Measurements from ENCODE around the gene PLIN3. TPM values are rescaled to one million over a fixed set of nuclear protein-coding genes. Genes with fewer than 3 reads are reported as not detected.

PLIN3 gene
- total and polyA plus RNA-seq, 2 of the 4 experiments (the other 2 are of a cell fraction): 147 to 246 TPM

DNA sequence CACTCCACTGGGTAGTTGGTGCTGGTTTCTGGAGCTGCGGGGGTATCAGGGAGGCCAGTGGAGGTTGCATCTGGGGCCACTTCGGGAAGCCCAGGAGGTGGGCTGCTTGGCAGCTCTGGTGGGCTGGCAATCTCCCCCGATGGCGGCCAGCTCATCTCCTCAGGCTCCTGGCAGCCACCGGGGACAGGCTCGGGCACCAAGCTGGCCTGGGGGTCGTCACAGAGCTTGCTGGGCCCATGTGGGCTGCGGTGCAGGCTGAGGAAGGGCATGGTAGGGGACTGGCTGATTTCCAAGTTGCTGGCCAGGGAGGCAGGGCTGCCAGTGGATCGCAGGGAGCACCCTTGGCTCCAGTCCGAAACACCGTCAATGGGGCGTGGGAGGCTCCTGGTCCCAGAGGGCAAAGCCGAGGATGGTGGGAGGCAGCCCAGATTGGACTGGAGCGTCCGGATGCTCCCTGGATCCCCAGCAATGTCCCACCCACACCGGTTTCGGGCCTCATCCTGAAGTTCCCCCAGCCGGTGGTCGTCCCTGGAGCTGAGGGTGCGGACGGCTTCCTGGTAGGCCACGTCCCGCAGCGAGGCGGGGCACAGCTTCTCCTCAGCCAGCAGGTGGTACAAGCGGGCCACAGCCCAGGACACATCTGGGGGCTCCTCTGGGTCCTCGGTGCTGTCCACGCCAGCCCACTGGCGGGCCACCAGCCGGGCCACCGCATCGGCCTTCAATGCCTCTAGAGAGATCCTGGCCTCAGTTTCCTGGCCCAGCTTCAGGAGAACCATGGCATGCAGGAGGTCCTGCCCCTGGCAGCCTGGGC, 49.8 kb downstream of the PLIN3 start:
- dilution Hi-C loops (cut with HindIII; ENCODE audit: low sequenced_read_pairs, unreplicated experiment) (no loop called here), intact Hi-C loops (cut with micrococcal nuclease) (no loop called here), in situ Hi-C loops (cut with MboI; ENCODE audit: low sequenced_read_pairs) (no loop called here)
- H3K4me2 ChIP-seq (ENCODE audit: low read depth, low read length): no peak overlapping the region
- no peak overlapping the region for H3K23ac ChIP-seq (ENCODE audit: low read depth, low read length)
- H2BK20ac ChIP-seq (ENCODE audit: low read depth, low read length): no peak overlapping the region
- POLR2A ChIA-PET (ENCODE audit: unreplicated experiment): no interaction called here
- H3K9me1 ChIP-seq (ENCODE audit: insufficient read depth, low read length): no peaks in the 10 kb centered on the region
- H3K36me3 ChIP-seq (ENCODE audit: control insufficient read depth, insufficient read depth, low read length): peaks cover 24% of the 10 kb centered on the region
- no peak overlapping the region for H2AFZ ChIP-seq (replicated peaks; ENCODE audit: low read length, poor library complexity)
- H3K27ac ChIP-seq (ENCODE audit: insufficient read depth, low read length): no peak overlapping the region
- H3K4me1 ChIP-seq (ENCODE audit: control insufficient read depth, insufficient read depth, low read length): peaks cover 2% of the 10 kb centered on the region; the same call in 1 of the 2 replicates
- no peak overlapping the region for H2BK5ac ChIP-seq (ENCODE audit: low read depth, low read length, poor library complexity, severe bottlenecking)
- no peaks in the 10 kb centered on the region for H3K27me3 ChIP-seq (ENCODE audit: control insufficient read depth, insufficient read depth, low read length)
- DNase-seq: no peak
- no peak overlapping the region for H3K9ac ChIP-seq (ENCODE audit: low read depth, low read length)
- no peak overlapping the region for H3K4ac ChIP-seq (ENCODE audit: low read depth, low read length)
- BruUV-seq (replicated peaks): no TSS peak
- H3K14ac ChIP-seq (replicated peaks; ENCODE audit: low read depth, low read length): no peak overlapping the region
- no peak for ATAC-seq (ENCODE audit: low read depth)
- peaks cover 7% of the 10 kb centered on the region; the same call in 1 of the 2 replicates for H4K20me1 ChIP-seq (ENCODE audit: insufficient read depth, low read length)
- no peak overlapping the region for H4K91ac ChIP-seq (ENCODE audit: insufficient read depth, low read depth, low read length)
- H4K8ac ChIP-seq (ENCODE audit: low read depth in 2 of 2, low read length in 2 of 2): no peak overlapping the region
- no peak overlapping the region for H3K56ac ChIP-seq (ENCODE audit: extremely low read depth, insufficient read depth, low read length)
- H2BK15ac ChIP-seq (ENCODE audit: low read depth, low read length): no peak overlapping the region
- no peak overlapping the region for H3K18ac ChIP-seq (ENCODE audit: low read depth, low read length)
- no peak for TF ChIP-seq MXI1 (IDR thresholded peaks at IDR 0.05; ENCODE audit: borderline replicate concordance, low read depth, low read length)
- no peak for TF ChIP-seq RAD21 (IDR thresholded peaks at IDR 0.05; ENCODE audit: low read length)
- no peak for TF ChIP-seq RFX5 (IDR thresholded peaks at IDR 0.05; ENCODE audit: low read depth, low read length)
- no peak for TF ChIP-seq CEBPB (IDR thresholded peaks at IDR 0.05; ENCODE audit: low read depth, low read length)
- TF ChIP-seq CHD1 (IDR thresholded peaks at IDR 0.05; ENCODE audit: low read depth, low read length): no peak
- TF ChIP-seq RCOR1 (IDR thresholded peaks at IDR 0.05; ENCODE audit: insufficient replicate concordance, low read length): no peak
- no peak for TF ChIP-seq USF2 (IDR thresholded peaks at IDR 0.05; ENCODE audit: low read depth, low read length)
- TF ChIP-seq NFE2L2 (IDR thresholded peaks at IDR 0.05; ENCODE audit: low read depth, low read length): no peak
- TF ChIP-seq POLR2A (IDR thresholded peaks at IDR 0.05; ENCODE audit: low read depth, low read length): no peak
- TF ChIP-seq BHLHE40 (IDR thresholded peaks at IDR 0.05; ENCODE audit: low read depth, low read length): no peak
- H3K79me1 ChIP-seq (ENCODE audit: low read depth in 1 of 2, low read length in 2 of 2): peaks cover 13 to 36% of the 10 kb centered on the region in 2 experiments; a peak in 2 of 4 replicates
- no peak overlapping the region for H4K5ac ChIP-seq (ENCODE audit: low read depth, low read length)
- CTCF ChIA-PET: no interaction called here
- H2AK5ac ChIP-seq (ENCODE audit: low read depth, low read length): no peak overlapping the region
- H2AK9ac ChIP-seq (replicated peaks; ENCODE audit: low read depth, low read length, poor library complexity): peak overlapping the region; percentile 50
- H2BK120ac ChIP-seq (ENCODE audit: low read depth, low read length): no peak overlapping the region
- 98% methylated on average over 13 of the region's 32 CpGs; no CpG with 5 or more reads in 1 of the 2 experiments for WGBS, 2 experiments (ENCODE audit: extremely low coverage in 2 of 2, insufficient read length in 1 of 2)
- no peaks in the 10 kb centered on the region for H3K9me3 ChIP-seq (ENCODE audit: control insufficient read depth, insufficient read depth, low read length)
- no peak overlapping the region for H3K4me3 ChIP-seq (ENCODE audit: insufficient read depth, low read depth, low read length)

Measured in IMR-90 (cell line).